Measurements from ENCODE around the gene ELMOD1.

ELMOD1 gene

GRCh38 chr11:107590460-107591377 lies at the start of gene ELMOD1:
ELMOD1 (plus strand) TSS chr11:107591147; CDS start chr11:107618190, 27,043 bp downstream.
- Histone ChIP-seq H3K4me1 (ENCODE audit: low read length) (no peaks in the 10 kb centered on the region), H3K79me2 (ENCODE audit: low read length) (no peaks in the 10 kb centered on the region), H3K9me3 (ENCODE audit: insufficient read depth, low read length) (no peaks in the 10 kb centered on the region), H3K36me3 (replicated peaks; ENCODE audit: low read depth, low read length) (no peaks in the 10 kb centered on the region), H3K4me3 (ENCODE audit: low read length) (peak within 1 kb of the TSS; percentile 82), H3K27me3 (ENCODE audit: low read depth, low read length) (peaks cover 14% of the 10 kb centered on the region), H3K4me2 (ENCODE audit: low read length) (peak within 1 kb of the TSS; percentile 82), H4K20me1 (ENCODE audit: insufficient read depth, low read length) (no peaks in the 10 kb centered on the region), H3K9ac (ENCODE audit: low read length) (peak within 1 kb of the TSS; percentile 20), H3K27ac (ENCODE audit: low read length) (no peak within 1 kb of the TSS), H2AFZ (ENCODE audit: low read depth, low read length) (peak within 1 kb of the TSS; percentile 74)
- TF ChIP-seq CTCF (IDR thresholded peaks at IDR 0.05; ENCODE audit: low read depth, low read length): no peak
- no peak for TF ChIP-seq EZH2phosphoT487 (IDR thresholded peaks at IDR 0.05; ENCODE audit: low read depth)

GRCh38 chr11:107545101-107545514 lies 45.8 kb upstream of the ELMOD1 start:
- TF ChIP-seq EZH2phosphoT487 (IDR thresholded peaks at IDR 0.05; ENCODE audit: low read depth): no peak
- TF ChIP-seq CTCF (IDR thresholded peaks at IDR 0.05; ENCODE audit: low read depth, low read length): no peak
- Histone ChIP-seq H2AFZ (ENCODE audit: low read depth, low read length) (no peak overlapping the region), H3K4me1 (ENCODE audit: low read length) (no peaks in the 10 kb centered on the region), H3K4me2 (ENCODE audit: low read length) (no peak overlapping the region), H3K27ac (ENCODE audit: low read length) (no peak overlapping the region), H3K4me3 (ENCODE audit: low read length) (no peak overlapping the region), H3K27me3 (ENCODE audit: low read depth, low read length) (no peaks in the 10 kb centered on the region), H3K9ac (ENCODE audit: low read length) (no peak overlapping the region), H3K79me2 (ENCODE audit: low read length) (no peaks in the 10 kb centered on the region), H3K36me3 (replicated peaks; ENCODE audit: low read depth, low read length) (no peaks in the 10 kb centered on the region), H4K20me1 (ENCODE audit: insufficient read depth, low read length) (no peaks in the 10 kb centered on the region), H3K9me3 (ENCODE audit: insufficient read depth, low read length) (no peaks in the 10 kb centered on the region)

- Histone ChIP-seq H3K36me3 (replicated peaks; ENCODE audit: low read depth, low read length) (no peaks in the 10 kb centered on the region), H3K27ac (ENCODE audit: low read length) (no peak overlapping the region), H2AFZ (ENCODE audit: low read depth, low read length) (no peak overlapping the region)
Observed at GRCh38 chr11:107547961-107548360, 43.0 kb upstream of the ELMOD1 start.

More at GRCh38 chr11:107547961-107548360, 43.0 kb upstream of the ELMOD1 start:
- no peak overlapping the region for H3K4me2 ChIP-seq (ENCODE audit: low read length)
- TF ChIP-seq EZH2phosphoT487 (IDR thresholded peaks at IDR 0.05; ENCODE audit: low read depth): no peak
- TF ChIP-seq CTCF (IDR thresholded peaks at IDR 0.05; ENCODE audit: low read depth, low read length): no peak
- no peaks in the 10 kb centered on the region for H3K79me2 ChIP-seq (ENCODE audit: low read length)
- H3K27me3 ChIP-seq (ENCODE audit: low read depth, low read length): no peaks in the 10 kb centered on the region
- no peaks in the 10 kb centered on the region for H4K20me1 ChIP-seq (ENCODE audit: insufficient read depth, low read length)
- H3K4me1 ChIP-seq (ENCODE audit: low read length): no peaks in the 10 kb centered on the region
- no peak overlapping the region for H3K4me3 ChIP-seq (ENCODE audit: low read length)
- no peaks in the 10 kb centered on the region for H3K9me3 ChIP-seq (ENCODE audit: insufficient read depth, low read length)
- H3K9ac ChIP-seq (ENCODE audit: low read length): no peak overlapping the region

All from OCI-LY3 (cell line).